Measurements from ENCODE around the gene CBX5.
"Not testable (repeated sequence)": the region's sequence is repeated elsewhere in the genome, so short reads cannot be mapped to it uniquely, and the experiment has no call there.

Gene CBX5

DNA sequence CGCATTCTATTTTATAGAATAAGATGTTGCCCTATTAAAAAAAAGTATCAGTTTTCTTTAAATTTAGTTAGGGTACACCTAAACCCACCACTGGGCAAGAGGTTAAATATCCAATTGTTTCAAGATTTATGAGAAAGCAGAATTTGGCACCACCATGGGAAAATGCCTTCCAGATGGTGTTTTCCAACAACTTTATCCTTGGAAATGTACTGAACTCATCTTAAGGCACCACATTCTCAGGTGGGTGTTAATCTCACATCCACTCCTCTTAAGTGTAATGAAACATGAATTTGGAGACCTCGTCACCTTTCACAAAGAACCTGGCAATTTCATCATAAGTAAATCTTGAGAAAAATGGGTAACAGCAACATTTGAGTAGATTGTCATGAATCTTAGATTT is 13.1 kb downstream of the CBX5 start:
- DNase-seq (ENCODE audit: low read depth, low spot score), result no peak

DNA sequence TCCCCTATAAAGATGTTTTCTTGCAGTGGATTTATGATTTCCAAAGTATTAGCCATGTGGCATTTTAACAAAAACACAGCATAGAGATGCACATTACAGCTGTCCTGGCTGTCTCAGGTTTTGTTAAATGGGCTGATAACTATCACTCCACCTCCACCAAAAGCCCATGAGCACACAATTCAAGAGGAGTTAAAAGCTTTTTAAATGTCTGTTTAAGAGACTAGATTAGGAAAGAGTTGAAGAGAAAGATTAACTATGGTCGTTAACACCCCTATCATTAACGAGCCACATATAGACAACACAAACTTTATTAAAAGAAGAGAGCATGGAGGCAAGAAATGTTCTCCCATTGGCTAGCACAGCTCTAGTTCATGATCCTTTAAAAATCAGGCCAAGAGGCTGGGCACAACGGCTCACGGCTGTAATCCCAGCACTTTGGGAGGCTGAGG is 14.5 kb downstream of the CBX5 start:
- DNase-seq (ENCODE audit: low read depth, low spot score), result no peak

GRCh38 chr12:54262403-54262925 is 17.5 kb downstream of the CBX5 start:
- no peak for DNase-seq (ENCODE audit: low read depth, low spot score)

DNA sequence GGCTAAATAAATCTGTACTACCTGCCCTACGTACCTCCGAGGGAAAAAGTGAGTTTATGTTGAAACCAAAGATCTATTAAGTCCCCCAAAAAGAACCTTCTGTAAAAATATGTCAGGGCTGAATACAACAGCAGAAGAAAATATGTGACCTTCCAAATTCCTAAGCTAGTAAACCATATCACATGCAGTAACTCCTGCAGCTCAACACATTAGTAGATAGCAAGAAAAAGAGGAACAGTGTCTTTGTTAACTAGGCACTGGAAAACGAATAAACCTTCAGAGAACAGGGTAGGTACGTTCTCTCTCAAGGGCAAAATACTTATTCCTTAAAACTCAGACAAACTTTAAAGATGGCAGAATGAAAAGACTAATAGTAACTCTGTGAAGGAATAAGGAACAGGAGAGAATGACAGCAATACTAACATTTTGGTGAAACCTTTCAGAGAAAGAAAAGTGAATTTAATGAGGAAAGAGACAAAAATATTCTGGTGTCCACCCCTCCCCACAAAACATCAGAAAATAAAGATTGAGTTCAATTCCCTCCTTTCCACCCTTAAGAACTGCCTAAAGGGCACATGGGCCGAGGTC is 18.0 kb downstream of the CBX5 start:
- no peak for DNase-seq (ENCODE audit: low read depth, low spot score)

- peak; percentile 96 for DNase-seq (ENCODE audit: low read depth, low spot score)
Measured at GRCh38 chr12:54259194-54260011, 20.5 kb downstream of the CBX5 start.

DNA sequence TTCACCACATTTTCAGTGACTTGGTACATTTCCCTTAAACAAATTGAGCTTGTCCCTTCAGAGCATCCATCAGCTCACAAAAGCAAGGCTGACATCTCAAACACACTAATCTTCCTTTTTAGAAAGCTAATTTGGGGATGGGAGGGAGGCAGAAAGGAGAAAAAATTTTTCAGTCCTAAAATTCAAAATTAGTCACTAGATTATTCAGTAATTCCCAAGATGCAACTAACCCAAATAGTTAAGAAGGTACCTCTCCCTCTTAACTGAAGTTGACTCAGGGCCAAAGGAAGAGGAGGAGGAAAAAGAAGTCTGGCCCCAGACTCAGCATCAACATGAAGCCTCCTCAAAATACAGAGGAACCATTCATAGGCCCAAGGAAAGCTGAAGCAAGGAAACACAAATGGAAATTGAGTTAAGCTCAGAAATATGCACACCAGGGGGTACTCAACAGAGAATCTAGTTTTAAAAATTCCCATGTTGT is 21.7 kb downstream of the CBX5 start:
- DNase-seq (ENCODE audit: low read depth, low spot score), result no peak

GRCh38 chr12:54257332-54257731 is 22.6 kb downstream of the CBX5 start:
- no peak for DNase-seq (ENCODE audit: low read depth, low spot score)

- DNase-seq (ENCODE audit: low read depth, low spot score), result no peak
Measured at GRCh38 chr12:54253240-54253639, 26.7 kb downstream of the CBX5 start.

DNA sequence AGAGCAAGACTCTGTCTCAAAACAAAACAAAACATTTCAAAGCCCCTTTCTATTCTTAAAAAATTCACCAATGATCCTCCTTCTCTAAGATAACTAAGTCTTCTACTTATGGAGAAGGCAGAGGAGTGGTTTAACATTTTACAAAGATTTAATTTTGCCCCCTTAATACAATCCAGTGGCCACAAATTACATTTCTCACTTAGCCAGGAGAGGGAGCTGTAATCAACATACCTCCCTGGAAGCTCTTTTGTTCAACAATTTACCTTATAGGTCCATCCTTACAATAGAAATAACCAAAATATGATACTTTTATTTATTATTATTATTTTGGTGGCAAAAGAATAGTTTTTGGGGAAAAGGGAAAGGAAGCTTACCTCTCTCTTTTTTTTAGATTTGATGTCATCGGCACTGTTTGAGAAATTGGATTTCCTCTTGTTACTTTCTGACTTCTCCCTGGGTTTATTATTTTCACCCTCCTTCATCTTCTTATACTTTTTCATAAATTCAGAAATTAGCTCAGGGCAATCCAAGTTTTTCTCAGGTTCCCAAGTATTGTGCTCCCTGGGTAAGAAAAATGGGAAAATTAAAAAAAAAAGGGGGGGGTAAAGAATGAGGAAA is 28.1 kb downstream of the CBX5 start:
- DNase-seq (ENCODE audit: low read depth, low spot score), result no peak

- DNase-seq (ENCODE audit: low read depth, low spot score), result no peak
Measured at GRCh38 chr12:54249489-54249888, 30.4 kb downstream of the CBX5 start.

DNA sequence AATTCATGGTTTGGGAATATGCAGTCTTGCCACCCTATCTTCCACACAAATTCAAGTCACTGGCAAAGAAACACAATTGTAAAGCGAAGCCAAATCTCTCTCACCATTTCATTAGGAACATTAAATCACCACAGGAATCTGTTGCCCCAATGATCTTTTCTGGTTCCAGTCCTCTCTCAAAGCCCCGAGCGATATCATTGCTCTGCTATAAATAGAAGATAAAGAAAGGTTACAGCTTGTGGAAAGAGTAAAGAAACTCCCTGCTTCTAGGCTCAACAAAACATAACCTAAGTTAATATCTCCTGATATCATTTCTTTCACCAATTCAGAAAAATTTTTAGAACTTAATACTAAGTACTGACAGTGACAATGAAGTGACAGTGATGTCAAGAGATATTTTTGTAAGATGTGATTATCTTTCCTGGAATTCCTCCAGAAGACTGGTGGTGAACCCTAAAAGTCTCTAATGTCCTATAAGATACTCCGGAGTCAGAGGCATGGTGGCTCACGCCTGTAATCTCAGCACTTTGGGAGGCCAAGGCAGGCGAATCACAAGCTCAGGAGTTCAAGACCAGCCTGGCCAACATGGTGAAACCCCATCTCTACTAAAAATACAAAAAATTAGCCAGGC is 33.8 kb downstream of the CBX5 start:
- DNase-seq (ENCODE audit: low read depth, low spot score), result no peak

- no peak for DNase-seq (ENCODE audit: low read depth, low spot score)
Measured at GRCh38 chr12:54240971-54241588, 38.8 kb downstream of the CBX5 start.

DNA sequence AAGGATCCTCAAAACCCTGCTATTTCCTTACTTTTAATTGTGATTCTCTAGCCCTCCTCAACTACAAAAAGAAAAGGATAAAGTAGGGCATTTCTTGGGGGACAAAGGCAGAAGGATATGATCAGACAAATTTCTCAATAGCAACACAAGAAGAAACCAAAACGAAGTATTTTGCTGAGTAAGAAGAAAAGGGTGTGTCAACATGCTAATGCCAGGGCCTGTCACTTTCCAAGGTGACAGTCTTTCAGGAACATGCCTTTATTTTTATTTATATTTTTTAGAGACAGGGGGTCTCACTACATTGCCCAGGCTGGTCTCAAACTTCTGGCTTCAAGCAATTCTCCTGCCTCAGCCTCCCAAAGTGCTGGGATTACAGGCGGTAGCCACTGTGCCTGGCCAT is 39.8 kb downstream of the CBX5 start:
- no peak for DNase-seq (ENCODE audit: low read depth, low spot score)

- DNase-seq (ENCODE audit: low read depth, low spot score), result no peak
Measured at GRCh38 chr12:54239620-54240019, 40.3 kb downstream of the CBX5 start.

DNA sequence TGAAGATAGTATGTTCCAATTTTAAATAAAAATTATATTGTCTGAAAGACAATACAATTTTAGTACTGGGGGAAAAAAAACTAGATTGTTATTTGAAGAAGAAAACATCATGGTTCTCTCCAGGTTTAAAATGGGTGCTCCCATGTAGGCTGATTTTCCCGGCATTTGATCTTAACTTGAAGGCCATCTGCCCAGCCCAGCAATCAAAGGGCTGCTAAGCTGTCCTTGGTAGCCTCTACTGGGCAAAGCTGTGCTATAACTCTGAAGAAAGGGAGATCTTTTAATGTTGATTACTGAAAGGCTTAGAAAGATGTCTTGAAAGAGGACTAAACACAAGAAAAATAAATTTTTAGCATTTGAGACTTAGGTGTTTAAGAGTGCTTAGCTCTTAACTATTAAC is 41.4 kb downstream of the CBX5 start:
- no peak for DNase-seq (ENCODE audit: low read depth, low spot score)

DNA sequence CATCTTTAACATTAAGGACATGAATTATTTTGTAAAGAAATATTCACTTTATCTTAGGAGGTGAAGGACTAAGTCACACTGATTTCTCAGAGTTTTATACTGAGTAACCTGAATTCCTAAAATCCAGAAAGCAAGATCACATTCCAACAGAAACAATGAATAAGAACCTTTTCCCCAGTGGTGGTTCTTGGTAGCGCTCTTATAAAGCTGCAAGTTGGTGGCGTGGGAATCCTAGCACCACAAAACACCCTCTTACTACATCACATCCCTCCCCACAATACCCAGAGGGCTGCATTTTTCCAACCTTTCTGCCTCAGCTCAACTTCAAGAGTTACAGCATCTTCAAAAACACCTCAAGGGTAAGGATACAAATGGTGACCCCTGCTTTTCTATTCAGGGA is 47.1 kb downstream of the CBX5 start:
- DNase-seq (ENCODE audit: low read depth, low spot score), result peak; percentile 47

DNA sequence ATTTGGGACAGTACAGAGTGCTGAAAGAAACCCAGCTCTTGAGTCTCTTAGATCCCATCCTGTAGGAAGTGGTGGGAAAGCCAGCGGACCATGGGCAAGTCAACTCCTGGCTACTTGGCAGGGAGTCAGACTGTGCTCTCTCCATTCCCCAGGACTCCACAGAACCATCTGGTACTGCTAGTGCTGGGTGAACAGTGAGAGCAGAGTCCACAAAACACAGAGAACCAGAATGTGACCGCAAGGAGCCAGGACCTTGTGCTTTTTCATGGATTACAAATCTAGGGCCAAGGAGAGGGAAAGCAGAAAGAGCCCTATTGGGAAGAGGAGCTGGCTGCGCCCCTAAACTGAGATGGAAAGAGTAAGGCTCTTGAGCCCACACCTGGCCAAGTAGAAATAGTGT is 48.7 kb downstream of the CBX5 start:
- DNase-seq (ENCODE audit: low read depth, low spot score), result not testable (repeated sequence)

GRCh38 chr12:54230555-54230954 is 49.4 kb downstream of the CBX5 start:
- no peak for DNase-seq (ENCODE audit: low read depth, low spot score)

DNA sequence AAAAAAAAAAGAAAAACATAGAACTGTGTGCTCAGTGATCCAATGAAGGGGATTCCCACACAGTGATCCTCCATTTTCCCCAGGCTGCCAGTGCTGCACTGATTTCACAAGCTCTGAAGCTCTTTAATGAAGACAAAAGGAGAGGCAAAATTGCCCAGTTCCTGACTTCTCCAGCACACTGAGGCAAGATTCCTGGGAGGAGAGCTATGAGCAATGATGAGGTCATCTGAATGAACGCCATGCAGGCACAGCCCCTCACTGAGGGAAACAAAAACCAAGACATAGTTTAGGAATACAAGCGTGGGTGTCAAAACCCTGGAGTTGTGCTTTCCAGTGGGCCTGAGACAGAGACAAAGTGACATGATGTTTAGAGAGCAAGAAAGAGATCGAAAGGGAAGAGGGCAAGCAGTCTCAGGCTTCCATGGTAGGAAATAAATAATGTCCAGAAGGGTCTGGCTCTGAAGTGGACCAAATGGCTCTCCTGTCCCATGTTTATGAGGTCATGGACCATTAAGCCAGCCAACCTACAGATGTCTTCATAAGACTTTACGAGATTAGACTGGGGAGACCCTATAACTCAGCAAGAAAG is 50.2 kb downstream of the CBX5 start:
- no peak for DNase-seq (ENCODE audit: low read depth, low spot score)

DNA sequence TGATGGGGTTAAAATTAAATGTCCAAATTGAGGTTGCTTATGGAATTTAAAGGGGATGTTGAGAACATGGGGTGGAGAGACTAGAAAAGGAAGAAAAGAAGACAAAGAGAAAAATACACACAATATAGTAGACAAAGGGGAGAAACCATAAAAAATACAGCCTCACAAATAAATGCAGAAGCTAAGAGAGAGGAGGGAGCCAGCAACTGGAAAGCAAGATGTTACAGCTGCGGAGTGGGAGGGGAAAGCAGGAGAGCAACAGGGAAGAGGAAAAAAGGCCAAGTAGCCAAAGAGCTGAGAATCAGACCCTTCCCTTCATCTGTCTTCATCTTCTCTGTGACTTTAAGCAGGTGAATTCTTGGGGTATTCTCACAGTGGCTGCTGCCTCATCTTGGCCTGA is 51.5 kb downstream of the CBX5 start:
- no peak for DNase-seq (ENCODE audit: low read depth, low spot score)

DNA sequence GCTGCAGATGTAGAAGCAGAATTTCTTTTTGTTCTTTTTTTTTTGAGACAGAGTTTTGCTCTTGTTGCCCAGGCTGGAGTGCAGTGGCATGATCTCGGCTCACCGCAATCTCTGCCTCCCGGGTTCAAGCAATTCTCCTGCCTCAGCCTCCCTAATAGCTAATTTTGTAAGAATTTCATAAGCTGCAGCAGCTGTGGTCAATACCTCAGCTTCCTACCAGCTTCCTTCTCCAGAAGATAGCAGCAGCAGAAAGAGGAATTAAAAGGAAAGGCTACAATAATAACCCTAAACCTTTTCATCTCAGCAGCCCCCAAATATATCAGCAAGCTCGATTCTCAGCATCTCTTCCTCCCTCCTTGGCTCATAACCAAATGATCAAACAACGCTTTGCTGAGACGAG is 52.0 kb downstream of the CBX5 start:
- not testable (repeated sequence) for DNase-seq (ENCODE audit: low read depth, low spot score)
